ENCODE results near the gene PINK1.

The PINK1 gene

GRCh38 chr1:20684050-20684620 lies 50.9 kb downstream of the PINK1 start:
- H3K27ac ChIP-seq (ENCODE audit: extremely low read depth, low read depth, low read length): no peak overlapping the region
- no peaks in the 10 kb centered on the region for H3K4me1 ChIP-seq (ENCODE audit: control insufficient read depth, insufficient read depth, low read length)
- H3K36me3 ChIP-seq (ENCODE audit: control insufficient read depth in 2 of 2, insufficient read depth in 1 of 2, low read length in 2 of 2): peaks cover 0 to 5% of the 10 kb centered on the region in 2 experiments; a peak in 1 of 3 replicates
- no peak for TF ChIP-seq ZNF473 (tag by site-specific recombination; IDR thresholded peaks at IDR 0.05)
- POLR2A ChIA-PET: interaction anchor here (0.5 kb wide), 1 partner anchor 305 kb away, joined by 3 read pairs; no protein-coding TSS in a partner anchor
- CTCF ChIA-PET: interaction anchor here (0.7 to 1.2 kb wide), 2 partner anchors 9 to 332 kb away, joined by 3 read pairs; no protein-coding TSS in a partner anchor
- H3K4me3 ChIP-seq (ENCODE audit: low read depth, low read length): no peak overlapping the region
- H3K9me3 ChIP-seq (ENCODE audit: control insufficient read depth, insufficient read depth, low read depth, low read length): no peaks in the 10 kb centered on the region

- peaks cover 0 to 6% of the 10 kb centered on the region in 2 experiments; a peak in 1 of 3 replicates for H3K36me3 ChIP-seq (ENCODE audit: control insufficient read depth in 2 of 2, insufficient read depth in 1 of 2, low read length in 2 of 2)
- POLR2A ChIA-PET: interaction anchor here (0.5 kb wide), 1 partner anchor 305 kb away, joined by 3 read pairs; no protein-coding TSS in a partner anchor
- CTCF ChIA-PET: interaction anchor here (0.7 kb wide), 2 partner anchors 15 to 333 kb away, joined by 3 to 4 read pairs; no protein-coding TSS in a partner anchor
- H3K4me1 ChIP-seq (ENCODE audit: control insufficient read depth, insufficient read depth, low read length): no peaks in the 10 kb centered on the region
- no peak overlapping the region for H3K4me3 ChIP-seq (ENCODE audit: low read depth, low read length)
- TF ChIP-seq ZNF785 (tag by site-specific recombination; IDR thresholded peaks at IDR 0.05): no peak
- TF ChIP-seq, protein P1, sequence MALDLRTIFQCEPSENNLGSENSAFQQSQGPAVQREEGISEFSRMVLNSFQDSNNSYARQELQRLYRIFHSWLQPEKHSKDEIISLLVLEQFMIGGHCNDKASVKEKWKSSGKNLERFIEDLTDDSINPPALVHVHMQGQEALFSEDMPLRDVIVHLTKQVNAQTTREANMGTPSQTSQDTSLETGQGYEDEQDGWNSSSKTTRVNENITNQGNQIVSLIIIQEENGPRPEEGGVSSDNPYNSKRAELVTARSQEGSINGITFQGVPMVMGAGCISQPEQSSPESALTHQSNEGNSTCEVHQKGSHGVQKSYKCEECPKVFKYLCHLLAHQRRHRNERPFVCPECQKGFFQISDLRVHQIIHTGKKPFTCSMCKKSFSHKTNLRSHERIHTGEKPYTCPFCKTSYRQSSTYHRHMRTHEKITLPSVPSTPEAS (tag by site-specific recombination; IDR thresholded peaks at IDR 0.05): no peak
- TF ChIP-seq, protein P2, sequence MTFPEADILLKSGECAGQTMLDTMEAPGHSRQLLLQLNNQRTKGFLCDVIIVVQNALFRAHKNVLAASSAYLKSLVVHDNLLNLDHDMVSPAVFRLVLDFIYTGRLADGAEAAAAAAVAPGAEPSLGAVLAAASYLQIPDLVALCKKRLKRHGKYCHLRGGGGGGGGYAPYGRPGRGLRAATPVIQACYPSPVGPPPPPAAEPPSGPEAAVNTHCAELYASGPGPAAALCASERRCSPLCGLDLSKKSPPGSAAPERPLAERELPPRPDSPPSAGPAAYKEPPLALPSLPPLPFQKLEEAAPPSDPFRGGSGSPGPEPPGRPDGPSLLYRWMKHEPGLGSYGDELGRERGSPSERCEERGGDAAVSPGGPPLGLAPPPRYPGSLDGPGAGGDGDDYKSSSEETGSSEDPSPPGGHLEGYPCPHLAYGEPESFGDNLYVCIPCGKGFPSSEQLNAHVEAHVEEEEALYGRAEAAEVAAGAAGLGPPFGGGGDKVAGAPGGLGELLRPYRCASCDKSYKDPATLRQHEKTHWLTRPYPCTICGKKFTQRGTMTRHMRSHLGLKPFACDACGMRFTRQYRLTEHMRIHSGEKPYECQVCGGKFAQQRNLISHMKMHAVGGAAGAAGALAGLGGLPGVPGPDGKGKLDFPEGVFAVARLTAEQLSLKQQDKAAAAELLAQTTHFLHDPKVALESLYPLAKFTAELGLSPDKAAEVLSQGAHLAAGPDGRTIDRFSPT (tag by site-specific recombination; IDR thresholded peaks at IDR 0.05): no peak
- no peak overlapping the region for H3K27ac ChIP-seq (ENCODE audit: extremely low read depth, low read depth, low read length)
- H3K9me3 ChIP-seq (ENCODE audit: control insufficient read depth, insufficient read depth, low read depth, low read length): no peaks in the 10 kb centered on the region
Measured at GRCh38 chr1:20684651-20685050, 51.4 kb downstream of the PINK1 start.

GRCh38 chr1:20685099-20685662 lies 51.9 kb downstream of the PINK1 start:
- Histone ChIP-seq H3K36me3 (ENCODE audit: control insufficient read depth in 2 of 2, insufficient read depth in 1 of 2, low read length in 2 of 2) (peaks cover 0 to 9% of the 10 kb centered on the region in 2 experiments; a peak in 1 of 3 replicates), H3K4me1 (ENCODE audit: control insufficient read depth, insufficient read depth, low read length) (no peaks in the 10 kb centered on the region), H3K27ac (ENCODE audit: extremely low read depth, low read depth, low read length) (no peak overlapping the region), H3K9me3 (ENCODE audit: control insufficient read depth, insufficient read depth, low read depth, low read length) (no peaks in the 10 kb centered on the region), H3K4me3 (ENCODE audit: low read depth, low read length) (no peak overlapping the region)
- CTCF ChIA-PET: interaction anchor here (0.6 to 0.9 kb wide), 3 partner anchors 10 to 16 kb away, joined by 3 to 5 read pairs (median 4); no protein-coding TSS in a partner anchor
- POLR2A ChIA-PET: interaction anchor here (0.5 kb wide), 1 partner anchor 304 kb away, joined by 3 read pairs; no protein-coding TSS in a partner anchor
- TF ChIP-seq ZBTB6 (tag by site-specific recombination; IDR thresholded peaks at IDR 0.05): no peak
- no peak for TF ChIP-seq ZNF16 (tag by site-specific recombination; IDR thresholded peaks at IDR 0.05; ENCODE audit: low read depth)
- no peak for TF ChIP-seq ZNF138 (tag by site-specific recombination; IDR thresholded peaks at IDR 0.05; ENCODE audit: borderline replicate concordance)
- TF ChIP-seq ZNF211 (tag by site-specific recombination; IDR thresholded peaks at IDR 0.05; ENCODE audit: low read depth): no peak
- TF ChIP-seq, protein P3, sequence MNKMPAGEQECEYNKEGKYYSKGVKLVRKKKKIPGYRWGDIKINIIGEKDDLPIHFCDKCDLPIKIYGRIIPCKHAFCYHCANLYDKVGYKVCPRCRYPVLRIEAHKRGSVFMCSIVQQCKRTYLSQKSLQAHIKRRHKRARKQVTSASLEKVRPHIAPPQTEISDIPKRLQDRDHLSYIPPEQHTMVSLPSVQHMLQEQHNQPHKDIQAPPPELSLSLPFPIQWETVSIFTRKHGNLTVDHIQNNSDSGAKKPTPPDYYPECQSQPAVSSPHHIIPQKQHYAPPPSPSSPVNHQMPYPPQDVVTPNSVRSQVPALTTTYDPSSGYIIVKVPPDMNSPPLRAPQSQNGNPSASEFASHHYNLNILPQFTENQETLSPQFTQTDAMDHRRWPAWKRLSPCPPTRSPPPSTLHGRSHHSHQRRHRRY (tag by site-specific recombination; IDR thresholded peaks at IDR 0.05): no peak
- TF ChIP-seq EGR2 (tag by site-specific recombination; IDR thresholded peaks at IDR 0.05; ENCODE audit: low read depth): peak; percentile 36; the same call in 1 of the 2 replicates
- no peak for TF ChIP-seq PRDM4 (tag by site-specific recombination; IDR thresholded peaks at IDR 0.05)
- no peak for TF ChIP-seq ZNF76 (tag by site-specific recombination; IDR thresholded peaks at IDR 0.05; ENCODE audit: borderline replicate concordance, low read depth)
- no peak for TF ChIP-seq MEIS1 (CRISPR knock-in tag; IDR thresholded peaks at IDR 0.05; ENCODE audit: borderline replicate concordance)
- 0 out of 2 replicates have a peak, but pooled peaks have one; percentile 24 for TF ChIP-seq ZIC2 (tag by site-specific recombination; IDR thresholded peaks at IDR 0.05)
- TF ChIP-seq ZNF10 (tag by site-specific recombination; IDR thresholded peaks at IDR 0.05): no peak

Data from HEK293 (cell line).